ENCODE results near the gene OSBPL7.

The OSBPL7 gene

DNA sequence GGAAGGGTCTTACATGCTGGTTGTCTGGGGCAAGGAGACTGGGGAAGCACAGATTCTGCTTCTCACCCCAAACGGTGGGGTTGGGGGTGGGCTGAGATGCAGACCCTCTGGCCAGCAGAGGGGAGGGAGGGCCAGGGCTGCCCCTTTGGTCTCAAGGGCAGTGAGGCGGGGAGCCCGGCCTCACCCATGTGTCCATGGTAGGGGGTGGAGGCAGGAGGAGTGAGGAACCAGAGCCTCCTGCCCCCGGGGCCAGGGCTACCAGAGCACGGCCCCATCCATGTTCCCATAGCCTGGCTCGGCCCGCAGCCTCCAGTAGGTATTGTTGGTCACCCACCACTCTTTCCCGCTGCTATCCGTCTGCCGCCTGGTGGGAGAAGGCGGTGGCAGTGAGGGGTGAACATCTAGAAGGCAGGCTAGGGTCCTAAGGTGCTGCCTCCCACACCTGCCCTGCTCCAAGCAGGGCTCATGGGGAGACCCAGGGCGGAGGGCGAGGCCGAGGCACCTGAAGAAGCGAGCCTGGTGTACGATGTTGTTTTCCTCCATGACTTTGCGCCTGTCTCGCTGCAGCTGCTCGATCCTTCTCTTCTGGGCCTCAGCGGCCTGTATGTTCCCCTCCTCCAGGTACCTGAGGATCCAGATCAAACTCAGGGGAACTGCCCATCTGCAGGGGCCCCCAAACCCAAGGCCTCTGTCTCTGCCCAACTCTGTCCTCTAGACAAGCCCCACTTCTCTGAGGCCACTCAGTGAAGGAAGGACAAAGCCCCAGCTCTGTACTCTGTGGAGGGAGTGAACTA is 13.4 kb downstream of the OSBPL7 start:
- Histone ChIP-seq H3K27ac (ENCODE audit: low read length) (no peak overlapping the region), H3K9ac (ENCODE audit: low read length) (no peak overlapping the region), H3K27me3 (replicated peaks; ENCODE audit: insufficient read depth, low read length) (no peaks in the 10 kb centered on the region), H3K9me2 (replicated peaks; ENCODE audit: insufficient read depth, low read length) (no peaks in the 10 kb centered on the region), H3F3A (ENCODE audit: insufficient read depth, low read length) (no peaks in the 10 kb centered on the region), H4K20me1 (ENCODE audit: insufficient read depth, low read length) (no peaks in the 10 kb centered on the region), H3K4me2 (ENCODE audit: low read depth, low read length) (no peak overlapping the region), H3K79me2 (ENCODE audit: low read length) (no peaks in the 10 kb centered on the region), H2AFZ (ENCODE audit: low read length) (no peak overlapping the region), H3K4me3 (ENCODE audit: low read length) (no peak overlapping the region), H3K36me3 (replicated peaks; ENCODE audit: insufficient read depth, low read length) (no peaks in the 10 kb centered on the region), H3K9me3 (replicated peaks; ENCODE audit: insufficient read depth, low read length) (no peaks in the 10 kb centered on the region), H3K4me1 (ENCODE audit: low read length) (no peaks in the 10 kb centered on the region)
- DNase-seq = no peak
- TF ChIP-seq EZH2phosphoT487 (IDR thresholded peaks at IDR 0.05; ENCODE audit: low read length) (no peak), EZH2 (optimal IDR thresholded peaks at IDR 0.05; ENCODE audit: low read depth, low read length) (no peak), CTCF (IDR thresholded peaks at IDR 0.05; ENCODE audit: low read length) (no peak)

GRCh38 chr17:47807421-47807820 is 14.2 kb downstream of the OSBPL7 start:
- Histone ChIP-seq H3K27me3 (replicated peaks; ENCODE audit: insufficient read depth, low read length) (no peaks in the 10 kb centered on the region), H3K79me2 (ENCODE audit: low read length) (no peaks in the 10 kb centered on the region), H3K4me1 (ENCODE audit: low read length) (no peaks in the 10 kb centered on the region), H3K9ac (ENCODE audit: low read length) (no peak overlapping the region), H2AFZ (ENCODE audit: low read length) (no peak overlapping the region), H3K4me3 (ENCODE audit: low read length) (no peak overlapping the region), H3K9me3 (replicated peaks; ENCODE audit: insufficient read depth, low read length) (no peaks in the 10 kb centered on the region), H4K20me1 (ENCODE audit: insufficient read depth, low read length) (no peaks in the 10 kb centered on the region), H3K4me2 (ENCODE audit: low read depth, low read length) (no peak overlapping the region), H3K27ac (ENCODE audit: low read length) (no peak overlapping the region), H3K36me3 (replicated peaks; ENCODE audit: insufficient read depth, low read length) (no peaks in the 10 kb centered on the region), H3K9me2 (replicated peaks; ENCODE audit: insufficient read depth, low read length) (no peaks in the 10 kb centered on the region), H3F3A (ENCODE audit: insufficient read depth, low read length) (no peaks in the 10 kb centered on the region)
- no peak for DNase-seq
- no peak for TF ChIP-seq CTCF (IDR thresholded peaks at IDR 0.05; ENCODE audit: low read length)
- no peak for TF ChIP-seq EZH2phosphoT487 (IDR thresholded peaks at IDR 0.05; ENCODE audit: low read length)
- TF ChIP-seq EZH2 (optimal IDR thresholded peaks at IDR 0.05; ENCODE audit: low read depth, low read length) = no peak

GRCh38 chr17:47806913-47807255 is 14.7 kb downstream of the OSBPL7 start:
- Histone ChIP-seq H3K4me2 (ENCODE audit: low read depth, low read length) (no peak overlapping the region), H3K27ac (ENCODE audit: low read length) (no peak overlapping the region), H3F3A (ENCODE audit: insufficient read depth, low read length) (no peaks in the 10 kb centered on the region), H3K27me3 (replicated peaks; ENCODE audit: insufficient read depth, low read length) (no peaks in the 10 kb centered on the region), H3K9me3 (replicated peaks; ENCODE audit: insufficient read depth, low read length) (no peaks in the 10 kb centered on the region), H4K20me1 (ENCODE audit: insufficient read depth, low read length) (no peaks in the 10 kb centered on the region), H3K9ac (ENCODE audit: low read length) (no peak overlapping the region), H3K4me1 (ENCODE audit: low read length) (no peaks in the 10 kb centered on the region; the same call in 1 of the 2 replicates), H3K36me3 (replicated peaks; ENCODE audit: insufficient read depth, low read length) (no peaks in the 10 kb centered on the region), H2AFZ (ENCODE audit: low read length) (no peak overlapping the region), H3K79me2 (ENCODE audit: low read length) (no peaks in the 10 kb centered on the region), H3K9me2 (replicated peaks; ENCODE audit: insufficient read depth, low read length) (no peaks in the 10 kb centered on the region), H3K4me3 (ENCODE audit: low read length) (no peak overlapping the region)
- no peak for DNase-seq
- TF ChIP-seq CTCF (IDR thresholded peaks at IDR 0.05; ENCODE audit: low read length) (no peak), EZH2 (optimal IDR thresholded peaks at IDR 0.05; ENCODE audit: low read depth, low read length) (no peak), EZH2phosphoT487 (IDR thresholded peaks at IDR 0.05; ENCODE audit: low read length) (no peak)

Data from MM.1S (cell line).